Lower lobe of right lung (tissue), 2 donors: ENCODE results near the gene CDK3. TPM values are rescaled to one million over a fixed set of nuclear protein-coding genes. Genes with fewer than 3 reads are reported as not detected.
A peak's percentile ranks its signal among the peaks of the same experiment; 100 is the strongest.

Experiments used
- ATAC-seq, 2 donors: fragments of 200-7000 bp; cut with Tn5 transposase; one replicate each; pipeline ENCODE4 v1.9.1; 2020 to 2022; ENCODE audit warnings: mild to moderate bottlenecking in 2 of 2, moderate library complexity in 2 of 2
- DNase-seq: peaks from one replicate; pipeline ENCODE4 v3.0.0-alpha.2; 2020
- H3K27ac ChIP-seq: fragments of 200-600 bp; one replicate; pipeline ENCODE4 v1.8.0; 2022
- H3K27me3 ChIP-seq: fragments of 200-600 bp; one replicate; pipeline ENCODE4 v1.8.0; 2022; ENCODE audit warnings: low read depth
- H3K36me3 ChIP-seq: fragments of 200-600 bp; one replicate; pipeline ENCODE4 v1.8.0; 2022; ENCODE audit warnings: mild to moderate bottlenecking
- H3K4me1 ChIP-seq: fragments of 200-600 bp; one replicate; pipeline ENCODE4 v1.8.0; 2022
- H3K4me3 ChIP-seq: fragments of 200-600 bp; one replicate; pipeline ENCODE4 v1.8.0; 2022; ENCODE audit warnings: mild to moderate bottlenecking
- H3K9me3 ChIP-seq: fragments of 200-600 bp; one replicate; pipeline ENCODE4 v1.8.0; 2022
- intact Hi-C: fragments of 100-400 bp; cut with DNase I; formaldehyde crosslinking; loops from one replicate; pipeline ENCODE4 v1.11.0; 2022
- total RNA-seq: library from RNA; stranded (reverse); fragmentation: NEBNext Ultra II Directional; extraction: Animal tissue kit (Norgen Biotek cat#: 25700); gene quantifications from one replicate; pipeline ENCODE4 v1.2.1, GENCODE V29; 2021
- TF ChIP-seq, protein P1 (sequence below): fragments of 200-600 bp; IDR thresholded peaks from one replicate; pipeline ENCODE4 v1.8.0; 2022; ENCODE audit warnings: antibody characterized with exemption, mild to moderate bottlenecking
- donor health status: DM: no; HTN: yes; CAD: no; lungs with severe emphysema.

CDK3 gene
- total RNA-seq, 1 donor from 2014 or later = 8.4 TPM

DNA sequence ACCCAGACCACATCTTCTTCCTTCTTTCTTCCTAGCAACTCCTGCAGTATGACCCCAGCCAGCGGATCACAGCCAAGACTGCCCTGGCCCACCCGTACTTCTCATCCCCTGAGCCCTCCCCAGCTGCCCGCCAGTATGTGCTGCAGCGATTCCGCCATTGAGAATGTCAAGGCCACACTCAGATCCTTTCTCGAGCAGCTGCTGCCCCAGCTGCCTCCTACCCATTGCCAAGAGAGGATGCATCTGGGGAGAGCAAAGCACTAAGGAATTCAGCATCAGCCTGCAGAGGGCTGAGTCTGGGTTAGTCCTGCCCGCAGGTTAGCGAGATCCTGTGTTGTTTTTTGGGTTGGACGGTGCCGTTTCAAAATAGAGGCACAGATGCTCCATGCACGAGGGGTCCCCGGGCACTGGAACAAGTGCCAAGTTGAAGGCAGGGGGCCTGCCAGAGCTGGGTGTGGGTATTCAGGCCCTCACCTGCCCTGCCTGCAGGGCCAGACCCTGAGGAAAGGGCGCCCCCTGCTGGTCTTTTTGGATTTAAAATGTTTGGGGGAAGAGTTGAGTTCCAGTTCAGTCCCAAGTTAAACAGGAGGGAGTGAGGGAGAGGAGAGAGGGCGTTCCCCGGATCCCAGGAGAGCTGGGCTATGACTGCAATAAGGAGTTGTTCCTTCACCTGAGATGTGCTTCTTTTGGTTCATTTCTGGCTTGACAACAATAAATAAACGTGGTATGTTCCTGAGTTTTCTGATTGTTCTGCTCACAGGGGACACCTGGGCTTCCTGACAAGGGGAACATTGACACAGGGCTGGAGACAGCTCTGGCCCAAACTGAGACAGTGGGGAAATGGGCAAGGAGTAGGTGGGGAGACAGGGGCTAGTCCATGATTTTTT, 4.9 kb downstream of the CDK3 start:
- DNase-seq (no peak), ATAC-seq (peak; percentile 37 to 66)
- Histone ChIP-seq H3K4me3 (no peak overlapping the region), H3K4me1 (peaks cover 33% of the 10 kb centered on the region), H3K36me3 (peaks cover 33% of the 10 kb centered on the region), H3K9me3 (no peaks in the 10 kb centered on the region), H3K27me3 (no peaks in the 10 kb centered on the region), H3K27ac (peak overlapping the region; percentile 25)
- TF ChIP-seq, protein P1, sequence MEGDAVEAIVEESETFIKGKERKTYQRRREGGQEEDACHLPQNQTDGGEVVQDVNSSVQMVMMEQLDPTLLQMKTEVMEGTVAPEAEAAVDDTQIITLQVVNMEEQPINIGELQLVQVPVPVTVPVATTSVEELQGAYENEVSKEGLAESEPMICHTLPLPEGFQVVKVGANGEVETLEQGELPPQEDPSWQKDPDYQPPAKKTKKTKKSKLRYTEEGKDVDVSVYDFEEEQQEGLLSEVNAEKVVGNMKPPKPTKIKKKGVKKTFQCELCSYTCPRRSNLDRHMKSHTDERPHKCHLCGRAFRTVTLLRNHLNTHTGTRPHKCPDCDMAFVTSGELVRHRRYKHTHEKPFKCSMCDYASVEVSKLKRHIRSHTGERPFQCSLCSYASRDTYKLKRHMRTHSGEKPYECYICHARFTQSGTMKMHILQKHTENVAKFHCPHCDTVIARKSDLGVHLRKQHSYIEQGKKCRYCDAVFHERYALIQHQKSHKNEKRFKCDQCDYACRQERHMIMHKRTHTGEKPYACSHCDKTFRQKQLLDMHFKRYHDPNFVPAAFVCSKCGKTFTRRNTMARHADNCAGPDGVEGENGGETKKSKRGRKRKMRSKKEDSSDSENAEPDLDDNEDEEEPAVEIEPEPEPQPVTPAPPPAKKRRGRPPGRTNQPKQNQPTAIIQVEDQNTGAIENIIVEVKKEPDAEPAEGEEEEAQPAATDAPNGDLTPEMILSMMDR = peak; percentile 73
- intact Hi-C loops = loop anchor here (10.0 kb wide), 1 partner anchor 101 kb away; the partner anchor contains the start of gene MRPL38

DNA sequence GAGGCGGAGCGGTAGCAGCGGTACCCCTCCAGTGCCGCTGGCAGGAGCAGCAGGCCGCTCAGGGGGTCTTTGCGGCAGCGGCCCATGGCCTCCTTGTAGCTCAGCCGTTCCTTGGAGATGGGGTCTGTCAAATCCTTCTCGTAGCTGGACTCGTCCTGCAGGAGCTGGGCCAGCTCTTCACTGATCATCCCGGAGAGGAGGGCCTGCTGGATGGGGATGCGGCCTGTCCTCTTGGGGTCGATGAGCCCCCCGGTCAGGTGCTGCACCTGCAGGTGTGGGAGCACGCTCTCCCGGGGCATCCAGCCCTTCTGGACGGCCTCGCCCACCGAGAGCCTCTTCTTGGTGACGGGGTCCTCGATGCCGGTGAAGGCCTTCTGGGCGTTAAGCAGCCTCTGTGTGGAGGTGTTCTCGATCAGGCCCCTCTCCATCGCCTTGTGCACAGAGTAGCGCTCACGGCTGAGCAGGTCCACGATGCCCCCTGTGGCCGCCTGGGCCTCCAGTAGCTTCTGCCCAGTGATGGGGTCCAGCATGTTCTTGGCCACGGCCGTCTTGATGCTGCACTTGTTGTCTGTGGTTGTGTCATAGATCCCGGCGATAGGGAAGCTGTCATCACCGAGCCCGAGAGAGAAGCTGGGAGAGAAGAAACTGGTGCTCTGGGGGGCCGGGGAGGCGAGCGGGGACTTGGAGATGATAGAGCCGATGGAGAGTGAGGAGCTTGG, 6.6 kb downstream of the CDK3 start:
- intact Hi-C loops = loop anchor here (10.0 kb wide), 1 partner anchor 102 kb away; the partner anchor contains the start of gene MRPL38
- Histone ChIP-seq H3K27ac (no peak overlapping the region), H3K27me3 (no peaks in the 10 kb centered on the region), H3K36me3 (peaks cover 41% of the 10 kb centered on the region), H3K4me1 (peaks cover 33% of the 10 kb centered on the region), H3K9me3 (no peaks in the 10 kb centered on the region), H3K4me3 (no peak overlapping the region)
- DNase-seq (no peak), ATAC-seq (no peak)
- TF ChIP-seq, protein P1 = no peak

DNA sequence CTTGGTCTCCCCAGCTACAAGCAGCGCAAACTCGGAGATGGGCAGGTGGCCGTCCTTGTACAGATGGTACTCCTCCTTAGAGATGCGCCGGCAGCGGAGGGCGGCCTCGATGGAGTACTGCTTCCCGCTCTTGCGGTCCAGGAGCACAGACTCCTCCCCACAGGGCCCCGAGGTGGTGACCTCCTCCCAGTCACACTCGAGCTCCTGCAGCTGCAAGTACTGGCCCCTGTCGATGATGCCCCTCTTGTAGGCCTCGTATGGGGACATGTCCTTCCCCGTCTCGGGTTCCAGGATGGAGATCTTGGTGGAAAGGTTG, 7.2 kb downstream of the CDK3 start:
- Histone ChIP-seq H3K4me3 (no peak overlapping the region), H3K9me3 (no peaks in the 10 kb centered on the region), H3K4me1 (peaks cover 30% of the 10 kb centered on the region), H3K36me3 (peaks cover 40% of the 10 kb centered on the region), H3K27ac (no peak overlapping the region), H3K27me3 (no peaks in the 10 kb centered on the region)
- ATAC-seq (no peak), DNase-seq (no peak)
- intact Hi-C loops = loop anchor here (10.0 kb wide), 1 partner anchor 103 kb away; the partner anchor contains the start of gene MRPL38
- TF ChIP-seq, protein P1 = no peak

DNA sequence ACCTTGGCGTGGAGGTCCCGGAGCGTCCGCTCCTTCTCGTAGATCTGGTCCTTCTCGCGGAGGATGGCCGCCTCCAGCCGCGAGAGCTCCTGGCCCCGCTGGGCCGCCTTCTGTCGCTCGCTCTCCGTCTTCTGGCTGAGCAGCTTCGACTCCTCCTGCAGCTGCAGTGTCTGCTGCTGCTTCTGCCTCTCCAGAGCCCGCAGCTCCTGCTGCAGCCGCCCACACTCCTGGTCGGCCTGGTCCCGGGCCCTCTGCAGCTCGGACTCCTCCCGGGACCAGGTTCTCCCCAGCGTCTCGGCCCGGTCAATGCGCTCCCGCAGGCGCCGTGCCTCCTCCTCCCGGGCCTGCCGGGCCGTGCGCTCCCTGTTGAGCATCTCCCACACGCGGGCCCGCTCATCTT, 7.6 kb downstream of the CDK3 start:
- H3K27ac ChIP-seq = no peak overlapping the region
- no peak for DNase-seq
- H3K36me3 ChIP-seq = peaks cover 40% of the 10 kb centered on the region
- no peak for ATAC-seq
- peaks cover 26% of the 10 kb centered on the region for H3K4me1 ChIP-seq
- TF ChIP-seq, protein P1 = no peak
- intact Hi-C loops = loop anchor here (10.0 kb wide), 1 partner anchor 103 kb away; the partner anchor contains the start of gene MRPL38
- no peaks in the 10 kb centered on the region for H3K9me3 ChIP-seq
- H3K4me3 ChIP-seq = no peak overlapping the region
- no peaks in the 10 kb centered on the region for H3K27me3 ChIP-seq

DNA sequence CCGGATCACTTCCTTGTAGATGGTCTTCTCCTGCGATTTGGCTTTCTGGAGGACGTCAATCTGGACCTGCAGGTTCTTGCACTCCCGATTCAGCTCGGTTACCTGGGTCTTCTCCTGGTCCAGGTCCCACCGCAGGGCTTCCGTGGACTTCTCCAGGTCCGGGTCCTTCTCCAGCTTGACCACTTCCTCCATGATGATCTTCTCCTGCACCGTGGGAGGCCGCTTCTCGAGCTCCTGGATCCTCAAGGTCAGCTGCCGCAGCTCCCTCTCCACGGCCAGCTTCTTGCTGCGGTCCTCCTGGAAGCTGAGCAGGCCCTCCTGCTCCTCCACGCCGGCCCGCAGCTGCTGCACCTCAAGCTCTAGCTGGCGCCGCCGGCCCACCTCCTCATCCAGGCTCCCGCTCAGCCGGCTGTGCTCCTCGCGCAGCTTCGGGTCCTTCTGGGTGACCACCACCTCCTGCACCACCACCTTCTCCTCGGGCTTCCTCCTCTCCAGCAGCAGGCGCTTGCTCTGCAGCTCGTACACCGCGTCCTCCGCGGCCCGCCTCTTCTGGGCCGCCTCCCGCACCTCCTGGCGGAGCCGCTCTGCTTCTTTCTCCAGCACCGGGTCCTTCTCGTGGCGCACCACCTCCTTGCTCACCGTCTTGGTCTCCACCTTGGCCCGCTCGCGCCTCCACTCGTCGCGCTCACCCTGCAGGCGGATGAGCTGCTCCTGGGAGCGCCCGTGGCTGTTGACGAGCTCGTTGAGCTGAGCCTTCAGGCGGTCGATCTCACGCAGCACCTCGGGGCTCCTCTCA, 8.2 kb downstream of the CDK3 start:
- DNase-seq = peak; percentile 41
- intact Hi-C loops = loop anchor here (10.0 kb wide), 1 partner anchor 104 kb away; the partner anchor contains the start of gene MRPL38
- TF ChIP-seq, protein P1 = no peak

More for the DNA sequence above, 8.2 kb downstream of the CDK3 start:
- Histone ChIP-seq H3K27me3 (no peaks in the 10 kb centered on the region), H3K4me3 (no peak overlapping the region), H3K9me3 (no peaks in the 10 kb centered on the region), H3K4me1 (peaks cover 21% of the 10 kb centered on the region), H3K36me3 (peaks cover 43% of the 10 kb centered on the region), H3K27ac (no peak overlapping the region)
- ATAC-seq = no peak
